ENCODE measurements around the gene PCBP3.

GRCh38 chr21:45985471-45986315 lies 342.2 kb downstream of the PCBP3 start:
- TF ChIP-seq CTCF (IDR thresholded peaks at IDR 0.05) (no peak), POLR2A (IDR thresholded peaks at IDR 0.05) (no peak)

Data from lower leg skin (tissue), 3 donors.